ENCODE results near the gene TNIP2. TPM values are rescaled to one million over a fixed set of nuclear protein-coding genes. Genes with fewer than 3 reads are reported as not detected.

The TNIP2 gene
- total RNA-seq, 1 experiment from 2014 or later = 27.2 TPM

- no peak for DNase-seq (ENCODE audit: extremely low read depth, low read depth)
Measured at GRCh38 chr4:2725380-2725779, 30.8 kb downstream of the TNIP2 start.

DNA sequence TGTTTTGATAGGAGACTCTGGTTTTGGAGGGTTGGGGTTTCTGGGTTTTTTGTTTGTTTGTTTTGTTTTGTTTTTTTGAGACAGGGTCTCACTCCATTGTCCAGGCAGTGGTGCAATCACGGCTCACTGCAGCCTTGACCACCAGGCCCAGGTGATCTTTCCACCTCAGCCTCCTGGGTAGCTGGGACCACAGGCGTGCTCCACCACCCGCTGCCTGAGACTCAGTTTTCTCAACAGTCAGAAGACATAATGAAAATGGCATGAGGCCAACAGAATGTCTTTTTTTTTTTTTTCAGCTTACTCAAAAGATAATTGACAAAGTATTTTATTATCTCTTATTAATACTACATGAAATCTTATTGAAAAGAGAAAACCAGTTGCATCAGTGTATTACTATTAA is 32.4 kb downstream of the TNIP2 start:
- DNase-seq (ENCODE audit: extremely low read depth, low read depth) = no peak

DNA sequence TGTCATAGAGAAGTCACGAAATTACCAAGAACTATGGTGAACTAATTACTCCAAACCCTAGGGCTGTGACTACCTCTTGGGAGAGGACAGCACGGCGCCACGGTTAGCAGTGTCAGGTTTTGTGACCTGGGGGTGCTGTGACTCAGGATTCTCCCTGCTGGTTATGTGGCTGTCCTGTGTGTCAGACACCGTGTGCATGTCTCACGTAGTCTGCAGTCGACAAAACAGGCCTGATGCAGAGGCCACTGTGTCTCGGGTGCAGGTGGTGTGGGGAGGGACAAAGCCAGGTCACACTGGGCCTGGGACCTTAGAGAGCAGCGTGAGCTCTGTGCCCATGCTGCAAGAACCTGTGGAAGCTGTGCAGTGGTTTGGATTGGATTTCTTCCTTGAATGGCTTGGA is 34.1 kb downstream of the TNIP2 start:
- DNase-seq (ENCODE audit: extremely low read depth, low read depth) = no peak

DNA sequence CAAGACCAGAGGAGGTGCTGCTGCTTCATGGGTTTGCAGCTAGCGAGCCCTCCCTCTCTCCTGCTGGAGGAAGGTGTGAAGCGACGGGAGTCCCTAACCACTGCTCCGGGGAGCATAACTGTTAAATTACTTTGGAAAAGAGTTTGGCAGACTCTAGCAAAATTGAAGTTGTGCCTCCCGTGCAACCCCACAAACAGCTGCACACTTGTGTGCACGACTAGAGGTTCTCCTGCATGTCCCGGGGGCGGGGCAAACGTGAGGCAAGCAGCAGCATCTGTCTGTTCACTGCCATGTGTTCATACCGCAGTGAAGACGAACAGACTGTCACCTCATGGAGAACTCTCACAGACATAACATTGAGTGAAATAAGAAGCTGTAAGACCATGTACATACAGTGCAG is 34.5 kb downstream of the TNIP2 start:
- no peak for DNase-seq (ENCODE audit: extremely low read depth, low read depth)

- DNase-seq (ENCODE audit: extremely low read depth, low read depth) = no peak
Measured at GRCh38 chr4:2716236-2716635, 39.9 kb downstream of the TNIP2 start.

GRCh38 chr4:2715426-2715825 is 40.7 kb downstream of the TNIP2 start:
- DNase-seq (ENCODE audit: extremely low read depth, low read depth) = no peak

DNA sequence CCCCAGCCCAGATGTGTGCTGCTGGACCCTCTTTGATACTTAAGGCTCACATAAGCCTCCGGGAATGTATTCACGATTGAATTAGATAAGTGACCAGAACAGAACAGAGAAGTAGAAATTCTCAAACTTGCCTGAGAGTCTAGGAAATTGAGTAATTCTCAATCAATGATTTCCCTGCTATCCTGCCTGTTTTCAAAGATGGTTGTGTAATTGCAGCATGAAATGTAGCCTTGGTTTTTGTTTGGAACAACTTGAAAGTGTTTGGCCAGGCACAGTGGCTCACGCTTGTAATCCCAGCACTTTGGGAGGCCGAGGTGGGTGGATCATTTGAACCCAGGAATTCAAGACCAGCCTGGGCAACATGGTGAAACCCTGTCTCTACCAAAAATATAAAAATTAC is 41.2 kb downstream of the TNIP2 start:
- DNase-seq (ENCODE audit: extremely low read depth, low read depth) = no peak

- DNase-seq (ENCODE audit: extremely low read depth, low read depth) = no peak
Measured at GRCh38 chr4:2714061-2714770, 41.9 kb downstream of the TNIP2 start.

DNA sequence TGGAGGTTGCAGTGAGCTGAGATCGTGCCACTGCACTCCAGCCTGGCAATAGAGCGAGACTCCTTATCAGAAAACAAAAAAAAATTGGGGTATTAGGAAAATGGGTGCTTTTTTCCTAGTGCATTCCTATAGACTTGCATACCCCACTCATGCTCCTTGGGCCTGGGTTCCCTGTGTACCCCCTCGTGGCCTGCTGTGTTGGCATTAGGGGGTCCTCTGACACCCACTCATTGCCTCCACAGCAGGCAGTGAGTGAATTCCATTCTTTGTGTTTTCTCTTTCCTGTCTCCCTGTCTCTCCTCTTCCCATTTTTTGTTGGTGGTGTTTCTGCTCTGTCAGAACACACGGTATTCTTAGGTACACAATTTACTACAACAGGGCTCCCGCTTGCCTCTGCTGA is 42.8 kb downstream of the TNIP2 start:
- no peak for DNase-seq (ENCODE audit: extremely low read depth, low read depth)

- no peak for DNase-seq (ENCODE audit: extremely low read depth, low read depth)
Measured at GRCh38 chr4:2712261-2712842, 43.8 kb downstream of the TNIP2 start.

DNA sequence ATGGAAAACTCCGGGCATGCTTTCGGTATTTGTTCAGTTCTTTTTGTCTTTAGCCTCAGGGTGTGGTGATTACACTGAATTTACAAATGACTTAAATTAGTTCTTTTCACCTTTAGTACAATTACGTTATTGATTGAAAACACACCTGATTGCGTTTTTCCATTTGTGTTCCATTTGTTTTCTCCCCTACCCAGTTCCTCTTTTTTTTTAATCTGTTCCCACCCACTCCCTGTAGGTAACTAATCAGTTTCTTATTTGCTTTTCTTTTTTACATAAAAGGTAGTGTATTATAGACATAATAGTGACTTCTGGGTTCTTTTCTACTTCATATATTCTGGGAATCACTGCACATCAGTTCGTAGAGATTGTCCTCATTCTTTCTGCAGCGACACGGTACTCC is 53.4 kb downstream of the TNIP2 start:
- no peak for DNase-seq (ENCODE audit: extremely low read depth, low read depth)

- DNase-seq (ENCODE audit: extremely low read depth, low read depth) = no peak
Measured at GRCh38 chr4:2702361-2702760, 53.8 kb downstream of the TNIP2 start.

DNA sequence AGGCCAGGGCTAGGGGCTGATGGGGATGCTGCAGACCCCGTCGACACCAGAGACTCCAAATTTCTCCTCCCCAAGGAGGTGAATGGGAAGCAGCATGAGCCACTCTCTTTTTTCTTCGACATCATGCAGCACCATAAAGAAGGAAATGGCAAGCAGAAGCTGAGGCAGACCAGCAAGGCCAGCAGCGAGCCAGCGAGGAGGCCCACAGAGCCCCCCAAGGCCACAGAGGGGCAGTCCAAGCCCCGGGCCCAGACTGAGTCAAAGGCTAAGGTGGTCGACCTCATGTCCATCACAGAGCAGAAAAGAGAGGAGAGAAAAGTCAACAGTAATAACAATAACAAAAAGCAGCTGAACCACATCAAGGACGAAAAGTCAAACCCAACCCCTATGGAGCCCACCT is 56.1 kb downstream of the TNIP2 start:
- DNase-seq (ENCODE audit: extremely low read depth, low read depth) = no peak

GRCh38 chr4:2699534-2699933 is 56.6 kb downstream of the TNIP2 start:
- no peak for DNase-seq (ENCODE audit: extremely low read depth, low read depth)

DNA sequence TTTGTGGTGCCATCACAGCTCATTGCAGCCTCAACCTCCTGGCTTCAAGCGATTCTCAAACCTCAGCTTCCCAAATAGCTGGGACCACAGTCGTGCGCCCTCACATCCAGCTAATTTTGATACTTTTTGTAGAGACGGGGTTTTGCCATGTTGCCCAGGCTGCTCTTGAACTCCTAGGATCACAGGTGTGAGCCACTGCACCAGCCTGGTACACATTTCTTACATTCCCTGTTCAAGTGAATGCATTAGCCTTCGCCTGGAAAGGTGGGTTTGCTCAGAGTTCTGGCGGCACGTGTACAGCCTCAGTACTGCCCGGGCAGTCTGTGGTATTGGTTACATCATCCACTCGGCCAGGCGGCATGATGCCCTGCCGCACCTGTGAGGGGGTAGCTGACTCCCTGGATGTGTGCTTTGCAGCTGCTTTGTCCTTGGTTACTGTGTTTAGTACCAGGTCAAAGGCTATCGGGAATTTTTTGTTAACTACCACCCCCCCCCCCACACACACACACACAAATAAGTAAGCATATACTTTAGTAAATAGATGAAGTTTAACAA is 57.1 kb downstream of the TNIP2 start:
- no peak for DNase-seq (ENCODE audit: extremely low read depth, low read depth)

- no peak for DNase-seq (ENCODE audit: extremely low read depth, low read depth)
Measured at GRCh38 chr4:2698504-2698903, 57.6 kb downstream of the TNIP2 start.

DNA sequence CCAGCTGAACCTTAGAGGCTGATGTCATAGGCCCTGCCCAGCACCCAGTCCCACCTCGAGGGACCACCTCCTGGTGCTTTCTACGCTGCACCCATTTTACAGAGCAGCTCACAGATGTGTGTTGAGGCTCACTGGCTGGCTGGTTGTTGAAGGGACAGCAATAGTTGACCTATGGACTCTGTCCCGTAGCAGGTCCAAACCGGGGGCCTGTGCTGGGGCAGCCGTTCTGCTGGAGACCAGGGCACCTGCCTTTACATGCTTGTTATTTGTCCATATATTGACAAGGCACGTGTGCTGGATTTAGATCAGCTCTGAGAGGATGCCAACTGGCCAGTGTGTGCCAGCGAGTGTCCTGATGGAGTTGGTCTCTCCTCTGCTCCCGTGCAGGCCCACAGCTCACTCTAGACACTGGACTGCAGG is 58.1 kb downstream of the TNIP2 start:
- DNase-seq (ENCODE audit: extremely low read depth, low read depth) = no peak

DNA sequence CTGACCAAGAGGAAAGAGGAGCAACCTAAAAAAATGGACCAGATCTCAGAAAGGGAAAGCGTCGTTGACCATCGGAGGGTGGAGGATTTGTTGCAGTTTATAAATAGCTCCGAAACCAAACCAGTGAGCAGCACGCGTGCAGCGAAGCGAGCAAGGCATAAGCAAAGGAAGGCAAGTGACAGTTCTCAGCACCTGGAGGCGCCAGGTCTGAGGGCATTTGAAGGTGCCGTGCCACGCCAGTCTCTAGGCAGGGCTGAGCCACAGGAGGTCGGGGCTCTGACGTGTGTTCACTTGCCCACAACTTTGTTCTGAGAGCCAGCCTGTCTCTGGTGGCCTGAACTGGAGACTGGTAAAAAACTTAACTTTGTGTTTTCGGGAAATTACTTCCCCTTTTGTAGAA is 59.7 kb downstream of the TNIP2 start:
- no peak for DNase-seq (ENCODE audit: extremely low read depth, low read depth)

DNA sequence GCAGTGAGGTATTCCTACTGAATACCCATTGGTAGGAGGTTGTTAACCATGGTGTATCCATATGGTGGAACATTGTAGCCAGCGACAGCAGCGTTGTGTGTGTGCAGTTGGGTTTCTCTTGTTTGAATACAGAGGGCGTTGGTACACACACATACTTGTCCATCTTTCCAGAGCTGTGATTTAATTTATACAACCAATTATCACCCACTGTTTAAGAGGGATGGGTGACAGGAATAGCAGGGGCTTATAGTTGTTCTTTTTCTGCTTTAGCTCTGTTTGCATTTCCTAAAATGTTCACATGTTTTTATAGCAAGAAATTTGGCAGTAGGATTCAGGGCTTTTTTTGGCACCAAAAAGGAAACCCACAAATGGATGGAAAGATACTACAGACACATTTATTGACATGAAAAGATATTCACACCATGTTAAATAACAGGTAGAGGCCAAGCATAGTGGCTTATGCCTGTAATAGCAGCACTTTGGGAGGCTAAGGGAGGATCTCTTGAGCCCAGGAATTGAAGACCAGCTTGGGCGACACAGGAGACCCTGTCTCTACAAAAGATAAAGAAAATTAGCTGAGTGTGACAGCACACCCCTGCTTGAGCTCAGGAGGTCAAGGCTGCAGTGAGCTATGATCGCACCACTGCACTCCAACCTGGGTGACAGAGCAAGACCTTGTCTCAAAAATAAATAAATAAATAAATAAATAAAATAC is 60.6 kb downstream of the TNIP2 start:
- DNase-seq (ENCODE audit: extremely low read depth, low read depth) = no peak

DNA sequence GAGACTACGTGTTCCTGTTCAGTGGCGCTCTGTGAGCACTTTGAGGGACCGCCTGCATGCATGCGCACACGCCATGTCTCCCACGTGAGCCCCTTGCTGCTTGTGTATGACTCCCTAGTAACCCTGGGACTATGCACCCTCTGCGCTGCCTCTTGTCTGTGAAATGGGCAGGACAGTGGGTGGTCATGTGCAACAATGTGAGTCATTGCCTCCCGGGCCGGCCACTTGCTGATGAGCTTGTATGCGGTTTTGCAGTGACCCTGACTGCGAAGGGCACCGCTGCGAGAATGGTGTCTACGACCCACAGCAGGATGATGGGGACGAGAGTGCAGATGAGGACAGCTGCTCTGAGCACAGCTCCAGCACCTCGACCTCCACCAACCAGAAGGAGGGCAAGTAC is 61.4 kb downstream of the TNIP2 start:
- DNase-seq (ENCODE audit: extremely low read depth, low read depth) = no peak

- DNase-seq (ENCODE audit: extremely low read depth, low read depth) = no peak
Measured at GRCh38 chr4:2691952-2692435, 64.1 kb downstream of the TNIP2 start.
